NT2/D1 (cell line): ENCODE results near the gene EREG.

Experiments
- SUZ12 ChIP-seq: IDR thresholded peaks from 2 replicates; pipeline ENCODE4 v1.6.1; 2011; ENCODE audit not compliant: insufficient read length, insufficient read depth; ENCODE audit errors: extremely low read depth
- YY1 ChIP-seq: IDR thresholded peaks from 2 replicates; pipeline ENCODE4 v1.6.1; 2011; ENCODE audit not compliant: insufficient read length, insufficient read depth
- ZNF274 ChIP-seq: IDR thresholded peaks from 2 replicates; pipeline ENCODE4 v1.6.1; 2011; ENCODE audit warnings: mild to moderate bottlenecking, low read depth, low read length

DNA sequence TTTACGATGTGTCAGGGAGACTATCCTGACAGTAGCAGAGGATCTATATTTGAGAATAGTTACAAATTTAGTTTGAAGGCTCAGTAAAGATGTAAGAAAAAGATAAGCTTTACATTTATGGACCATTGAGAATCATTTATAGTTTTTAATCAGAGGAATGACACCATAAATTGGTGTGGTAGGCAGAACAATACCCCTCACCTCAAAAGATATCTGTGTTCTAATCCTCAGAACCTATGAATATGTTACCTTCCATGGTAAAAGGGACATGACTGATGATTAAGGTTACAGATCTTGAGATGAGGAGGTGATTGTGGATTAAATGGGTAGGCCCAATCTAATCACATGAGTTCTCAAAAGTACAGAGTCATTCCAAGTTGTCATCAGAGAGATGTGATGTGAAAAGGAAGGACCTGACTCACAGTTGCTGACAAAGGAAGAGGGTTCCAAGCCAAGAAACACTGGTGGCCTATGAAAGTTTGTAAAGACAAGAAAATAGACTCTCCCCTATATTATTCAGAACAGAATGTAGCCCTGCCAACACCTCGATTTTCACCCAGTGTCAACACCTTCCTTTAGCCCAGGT is 27.0 kb downstream of the EREG start:
- TF ChIP-seq YY1 (no peak), SUZ12 (no peak), ZNF274 (no peak)
